Lung (tissue), 12 donors: ENCODE results near the gene RASA3. TPM values are rescaled to one million over a fixed set of nuclear protein-coding genes. Genes with fewer than 3 reads are reported as not detected.

Experiments used
- ATAC-seq: fragments of 200-7000 bp; cut with Tn5 transposase; one replicate; pipeline ENCODE4 v1.9.1; 2020; ENCODE audit warnings: moderate number of reproducible peaks; ENCODE audit not compliant: insufficient read depth, low FRiP score
- DNase-seq, 3 donors: peaks; one replicate each; pipeline ENCODE4 v3.0.0-alpha.2; 2013 to 2017
- H3K27ac ChIP-seq, 2 donors: one replicate each; pipeline ENCODE4 v1.5.1; 2013; ENCODE audit warnings: mild to moderate bottlenecking in 2 of 2, moderate library complexity in 2 of 2, control low read depth in 1 of 2, inconsistent platforms in 1 of 2, low read depth in 1 of 2, low read length in 1 of 2
- H3K27me3 ChIP-seq, 3 donors: one replicate each; pipeline ENCODE4 v1.5.1; 2013; ENCODE audit warnings: low read length in 2 of 3; ENCODE audit not compliant: control insufficient read depth in 3 of 3, insufficient read depth in 3 of 3
- H3K36me3 ChIP-seq, 4 donors: one replicate each; pipeline ENCODE4 v1.5.1; 2013; ENCODE audit warnings: low read length in 4 of 4, mild to moderate bottlenecking in 1 of 4, moderate library complexity in 1 of 4; ENCODE audit not compliant: control insufficient read depth in 4 of 4, insufficient read depth in 4 of 4
- H3K4me1 ChIP-seq, 5 donors: one replicate each; pipeline ENCODE4 v1.5.1; 2013; ENCODE audit warnings: low read length in 5 of 5, mild to moderate bottlenecking in 2 of 5, moderate library complexity in 1 of 5; ENCODE audit not compliant: control insufficient read depth in 5 of 5, insufficient read depth in 5 of 5
- H3K4me3 ChIP-seq: one replicate; pipeline ENCODE4 v1.5.1; 2013; ENCODE audit warnings: mild to moderate bottlenecking, control low read depth, moderate library complexity
- H3K9ac ChIP-seq, 2 donors: one replicate each; pipeline ENCODE4 v1.5.1; 2013; ENCODE audit warnings: low read length in 2 of 2, control low read depth in 1 of 2; ENCODE audit not compliant: insufficient read depth in 1 of 2
- H3K9me3 ChIP-seq, 4 donors: one replicate each; pipeline ENCODE4 v1.5.1; 2013; ENCODE audit warnings: low read length in 3 of 4, mild to moderate bottlenecking in 1 of 4, moderate library complexity in 1 of 4; ENCODE audit not compliant: control insufficient read depth in 4 of 4, insufficient read depth in 3 of 4
- CTCF ChIP-seq: IDR thresholded peaks from 2 replicates; pipeline ENCODE4 v1.5.1; 2012; ENCODE audit warnings: mild to moderate bottlenecking; ENCODE audit errors: control extremely low read depth, extremely low read depth
- WGBS, 2 donors: extraction: QIAGEN DNeasy Blood & Tissue Kit; methylation state at CpG; one replicate each; pipeline ENCODE4 v1.1.7; 2013; 5-methylcytosine and 5-hydroxymethylcytosine counted together
- polyA plus RNA-seq, 2 donors: library from polyadenylated mRNA; stranded (reverse); fragments of 200-250 nt; gene quantifications; one replicate each; pipeline ENCODE4 v1.2.1, GENCODE V29; 2013
- total RNA-seq, 2 donors: library from RNA; depleted of rRNA in 1 of 2; stranded (reverse); fragments of >200 nt in 1 of 2; gene quantifications; one replicate each; pipeline ENCODE4 v1.2.1, GENCODE V29; 2014 to 2021
- donor health status: control.
- donor health status: control.
- donor health status: Bipolar disorder and iron deficiency.
- donor health status: healthy.
- donor health status: DM: yes; HTN: yes; CAD: no.

Gene RASA3
- total and polyA plus RNA-seq, 4 donors = 7.4 to 22.8 (median 16.2) TPM

- Histone ChIP-seq H3K27ac (peak overlapping the region in 1 of 2 donors; percentile 77), H3K9me3 (no peaks in the 10 kb centered on the region), H3K27me3 (no peaks in the 10 kb centered on the region), H3K4me1 (peaks cover 3 to 38% (median 16%) of the 10 kb centered on the region in 5 donors), H3K9ac (no peak overlapping the region), H3K36me3 (no peaks in the 10 kb centered on the region), H3K4me3 (no peak overlapping the region)
- DNase-seq (no peak), ATAC-seq (no peak)
- 87 to 93% methylated on average over 34 of the region's 34 CpGs for WGBS, 2 donors
- TF ChIP-seq CTCF = no peak
These were observed 70.1 kb downstream of the RASA3 start for GRCh38 chr13:114062341-114062740.

- H3K27me3 ChIP-seq = no peaks in the 10 kb centered on the region
- 95% methylated on average over 20 of the region's 20 CpGs for WGBS, 2 donors
- ATAC-seq = no peak
- H3K9ac ChIP-seq = no peak overlapping the region
- no peak overlapping the region for H3K4me3 ChIP-seq
- no peak for DNase-seq
- H3K4me1 ChIP-seq = peaks cover 3 to 38% (median 16%) of the 10 kb centered on the region in 5 donors
- H3K27ac ChIP-seq = no peak overlapping the region
- H3K9me3 ChIP-seq = no peaks in the 10 kb centered on the region
- no peaks in the 10 kb centered on the region for H3K36me3 ChIP-seq
- no peak for TF ChIP-seq CTCF
These were observed 70.7 kb downstream of the RASA3 start for GRCh38 chr13:114061744-114062143.

- no peak for TF ChIP-seq CTCF
- no peaks in the 10 kb centered on the region for H3K9me3 ChIP-seq
- peaks cover 0 to 1% (median under 1%) of the 10 kb centered on the region in 4 donors for H3K36me3 ChIP-seq
- DNase-seq (no peak), ATAC-seq (no peak)
- whole genome bisulfite sequencing, 2 donors = 91 to 92% methylated on average over 18 of the region's 18 CpGs
- H3K27ac ChIP-seq = no peak overlapping the region
- no peaks in the 10 kb centered on the region for H3K27me3 ChIP-seq
- H3K9ac ChIP-seq = no peak overlapping the region
- no peak overlapping the region for H3K4me3 ChIP-seq
- peaks cover 3 to 41% (median 16%) of the 10 kb centered on the region in 5 donors for H3K4me1 ChIP-seq
These were observed 71.4 kb downstream of the RASA3 start for GRCh38 chr13:114061047-114061446.
